Measurements from ENCODE around the gene LRMDA. TPM values are rescaled to one million over a fixed set of nuclear protein-coding genes. Genes with fewer than 3 reads are reported as not detected.

Gene LRMDA
- total RNA-seq, 3 donors from 2014 or later, result not detected

DNA sequence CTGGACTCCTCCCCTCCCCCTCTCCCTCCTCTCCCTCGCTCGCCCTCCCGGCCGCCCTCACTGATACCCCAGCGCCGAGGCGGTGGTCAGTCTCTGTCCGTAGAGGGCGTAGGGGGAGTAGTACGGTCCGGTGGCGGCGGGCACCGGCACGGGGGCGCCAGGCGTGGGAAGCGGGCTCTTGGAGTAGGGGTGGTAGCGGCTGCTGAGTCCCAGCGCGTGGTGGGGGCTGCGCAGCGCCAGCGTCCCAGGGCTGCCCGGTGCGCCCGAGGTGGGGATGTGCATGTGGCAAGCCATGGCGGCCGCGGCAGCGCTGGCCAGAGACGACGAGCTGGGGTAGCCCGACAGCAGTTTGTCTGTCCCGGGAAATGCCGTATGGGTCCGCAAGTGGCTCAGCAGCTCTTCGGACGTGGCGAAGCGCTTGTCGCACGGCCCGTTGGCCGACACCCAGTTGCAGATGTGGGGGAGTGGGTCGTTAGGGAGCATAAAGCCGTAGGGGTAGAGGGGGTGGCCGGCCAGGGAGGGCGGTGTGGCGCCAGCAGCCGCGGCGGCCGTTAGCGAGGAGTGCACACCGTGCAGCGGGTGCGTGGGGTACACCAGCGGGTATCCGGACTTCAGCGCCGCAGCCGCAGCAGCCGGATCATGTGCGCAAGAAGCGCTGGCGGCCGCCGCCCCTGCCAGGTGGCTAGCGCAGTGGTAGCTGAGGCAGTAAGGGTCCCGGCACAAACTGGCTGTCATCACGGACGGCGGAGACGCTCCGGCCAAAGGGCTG lies 32.5 kb upstream of the LRMDA start:
- H3K27me3 Mint-ChIP-seq (ENCODE audit: low read depth), result peaks cover 65% of the 10 kb centered on the region
- ATAC-seq (no peak), DNase-seq (no peak)
- no peaks in the 10 kb centered on the region for H3K36me3 Mint-ChIP-seq (ENCODE audit: insufficient read depth)
- no peaks in the 10 kb centered on the region for H3K9me3 Mint-ChIP-seq
- peaks cover 32% of the 10 kb centered on the region for H3K4me1 Mint-ChIP-seq (ENCODE audit: low read depth)
- no peak overlapping the region for H3K4me3 Mint-ChIP-seq

DNA sequence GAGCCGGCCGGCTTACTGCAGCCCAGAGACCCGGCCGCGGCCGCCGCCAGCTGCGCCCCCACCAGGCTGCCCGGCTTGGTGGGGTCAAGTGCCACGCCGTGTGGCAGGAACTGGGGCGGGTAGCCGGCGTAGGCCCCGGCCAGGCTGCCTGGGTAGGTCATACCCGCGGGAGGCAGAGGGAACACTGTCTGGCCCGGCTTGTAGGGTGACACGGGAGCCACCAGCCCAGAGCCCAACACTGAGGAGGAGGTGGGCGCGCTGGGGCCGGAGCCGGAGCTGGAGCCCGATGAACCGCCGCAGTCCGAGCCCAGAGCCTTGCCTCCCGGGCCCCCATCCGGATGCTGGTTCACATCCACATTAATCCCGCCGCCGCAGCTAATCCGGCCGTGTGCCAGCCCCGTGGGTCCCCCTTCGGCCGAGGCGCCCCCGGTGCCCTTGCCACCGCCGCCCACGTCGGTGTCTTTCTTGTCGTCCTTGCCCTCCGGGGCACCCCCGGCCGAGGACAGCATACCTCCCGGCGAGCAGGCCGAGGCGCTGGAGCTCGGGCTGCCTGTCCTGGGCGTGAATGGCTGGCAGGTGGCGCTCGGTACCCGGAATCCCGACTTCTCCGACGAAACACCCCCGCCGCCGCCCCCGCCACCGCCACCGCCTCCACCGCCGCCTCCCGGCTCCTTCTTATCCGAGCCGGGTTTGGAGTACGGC lies 31.8 kb upstream of the LRMDA start:
- Mint-ChIP-seq H3K4me3 (peak overlapping the region; percentile 77), H3K4me1 (ENCODE audit: low read depth) (peaks cover 35% of the 10 kb centered on the region), H3K36me3 (ENCODE audit: insufficient read depth) (no peaks in the 10 kb centered on the region), H3K9me3 (no peaks in the 10 kb centered on the region), H3K27me3 (ENCODE audit: low read depth) (peaks cover 61% of the 10 kb centered on the region)
- DNase-seq, result peak; percentile 33
- ATAC-seq, result peak in 1 of 2 donors; percentile 22

- peak overlapping the region; percentile 77 for H3K4me3 Mint-ChIP-seq
- no peak for ATAC-seq
- H3K9me3 Mint-ChIP-seq, result no peaks in the 10 kb centered on the region
These were observed 31.2 kb upstream of the LRMDA start for GRCh38 chr10:75400163-75400770.

GRCh38 chr10:75400771-75401568 lies 30.5 kb upstream of the LRMDA start:
- Mint-ChIP-seq H3K4me1 (ENCODE audit: low read depth) (peaks cover 29% of the 10 kb centered on the region), H3K27me3 (ENCODE audit: low read depth) (peaks cover 61% of the 10 kb centered on the region), H3K36me3 (ENCODE audit: insufficient read depth) (no peaks in the 10 kb centered on the region), H3K4me3 (peak overlapping the region; percentile 77), H3K9me3 (no peaks in the 10 kb centered on the region)
- DNase-seq (no peak), ATAC-seq (peak; percentile 33 to 48)

More at GRCh38 chr10:75400163-75400770, 31.2 kb upstream of the LRMDA start:
- Mint-ChIP-seq H3K4me1 (ENCODE audit: low read depth) (peaks cover 29% of the 10 kb centered on the region), H3K27me3 (ENCODE audit: low read depth) (peaks cover 60% of the 10 kb centered on the region), H3K36me3 (ENCODE audit: insufficient read depth) (no peaks in the 10 kb centered on the region)
- no peak for DNase-seq

DNA sequence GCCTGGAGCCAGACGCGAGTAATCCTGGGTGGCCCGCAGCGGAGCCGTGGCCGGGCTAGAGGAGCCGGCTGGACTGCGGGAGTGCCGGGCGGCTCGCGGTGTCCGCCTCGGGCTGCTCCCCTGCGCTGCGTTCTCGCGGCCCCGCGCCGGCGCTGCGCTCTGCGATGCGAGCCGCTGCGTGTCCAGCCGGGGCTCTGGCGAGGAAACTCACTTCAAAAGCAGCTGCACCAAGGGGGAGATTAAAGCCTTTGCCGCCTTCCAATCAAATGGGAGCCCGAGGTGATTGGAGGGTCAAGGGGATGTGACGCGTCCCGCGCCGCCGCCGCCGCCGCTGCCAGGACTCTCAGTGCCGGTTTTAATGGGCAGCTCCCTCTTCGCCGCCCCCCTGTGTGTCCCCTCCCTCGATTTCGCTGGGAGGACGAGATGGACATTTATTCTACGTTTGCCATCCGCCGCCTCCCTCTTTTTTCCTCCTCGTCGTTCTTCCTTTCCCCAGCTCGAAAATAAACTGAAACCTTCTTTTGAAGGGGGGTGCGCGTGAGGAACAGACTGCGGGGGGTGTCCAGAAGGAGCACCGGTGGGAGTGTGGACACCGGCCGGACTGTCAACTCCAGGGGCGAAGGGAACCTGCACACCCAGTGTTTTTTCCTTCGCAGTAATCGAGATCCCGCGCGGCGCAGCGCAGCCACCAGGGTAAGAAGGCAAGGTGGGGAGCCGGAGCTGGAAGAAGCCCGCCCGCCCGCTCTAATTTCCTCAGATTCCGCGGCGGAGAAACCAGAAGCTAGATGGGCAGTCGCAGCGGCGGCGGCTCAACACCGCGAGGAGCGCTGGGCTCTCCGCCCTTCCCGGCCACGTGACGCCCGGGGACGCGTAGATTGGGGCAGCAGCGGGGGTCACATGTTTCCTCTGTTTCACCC lies 29.6 kb upstream of the LRMDA start, which contains the start of gene ZNF503:
Gene ZNF503, minus strand, starts transcription at position 196 of the 917 bp plus-strand sequence. CDS start 345 bp downstream, outside the sequence.
- Mint-ChIP-seq H3K4me1 (ENCODE audit: low read depth) (peaks cover 29% of the 10 kb centered on the region), H3K9me3 (no peaks in the 10 kb centered on the region), H3K4me3 (peak within 1 kb of the TSS; percentile 80), H3K36me3 (ENCODE audit: insufficient read depth) (no peaks in the 10 kb centered on the region), H3K27me3 (ENCODE audit: low read depth) (peaks cover 67% of the 10 kb centered on the region)
- ATAC-seq (peak; percentile 42 to 53), DNase-seq (no peak)

- Mint-ChIP-seq H3K27me3 (ENCODE audit: low read depth) (peaks cover 70% of the 10 kb centered on the region), H3K36me3 (ENCODE audit: insufficient read depth) (no peaks in the 10 kb centered on the region), H3K4me3 (peak overlapping the region; percentile 80), H3K9me3 (no peaks in the 10 kb centered on the region), H3K4me1 (ENCODE audit: low read depth) (peaks cover 36% of the 10 kb centered on the region)
- no peak for DNase-seq
- peak in 1 of 2 donors; percentile 19 for ATAC-seq
These were observed 28.8 kb upstream of the LRMDA start for GRCh38 chr10:75402486-75403143.

- peak overlapping the region; percentile 80 for H3K4me3 Mint-ChIP-seq
- no peaks in the 10 kb centered on the region for H3K36me3 Mint-ChIP-seq (ENCODE audit: insufficient read depth)
- no peak for ATAC-seq
- peaks cover 67% of the 10 kb centered on the region for H3K27me3 Mint-ChIP-seq (ENCODE audit: low read depth)
- DNase-seq, result no peak
- peaks cover 40% of the 10 kb centered on the region for H3K4me1 Mint-ChIP-seq (ENCODE audit: low read depth)
- H3K9me3 Mint-ChIP-seq, result no peaks in the 10 kb centered on the region
These were observed 28.1 kb upstream of the LRMDA start for GRCh38 chr10:75403144-75403938.

- Mint-ChIP-seq H3K9me3 (no peaks in the 10 kb centered on the region), H3K4me1 (ENCODE audit: low read depth) (peaks cover 44% of the 10 kb centered on the region), H3K27me3 (ENCODE audit: low read depth) (peaks cover 68% of the 10 kb centered on the region), H3K4me3 (peak overlapping the region; percentile 24), H3K36me3 (ENCODE audit: insufficient read depth) (no peaks in the 10 kb centered on the region)
- DNase-seq (no peak), ATAC-seq (no peak)
These were observed 27.2 kb upstream of the LRMDA start for GRCh38 chr10:75403939-75404814.

- Mint-ChIP-seq H3K36me3 (ENCODE audit: insufficient read depth) (no peaks in the 10 kb centered on the region), H3K9me3 (no peaks in the 10 kb centered on the region), H3K27me3 (ENCODE audit: low read depth) (peaks cover 71% of the 10 kb centered on the region), H3K4me3 (no peak overlapping the region), H3K4me1 (ENCODE audit: low read depth) (peaks cover 48% of the 10 kb centered on the region)
- ATAC-seq (no peak), DNase-seq (no peak)
These were observed 26.4 kb upstream of the LRMDA start for GRCh38 chr10:75404815-75405597.

DNA sequence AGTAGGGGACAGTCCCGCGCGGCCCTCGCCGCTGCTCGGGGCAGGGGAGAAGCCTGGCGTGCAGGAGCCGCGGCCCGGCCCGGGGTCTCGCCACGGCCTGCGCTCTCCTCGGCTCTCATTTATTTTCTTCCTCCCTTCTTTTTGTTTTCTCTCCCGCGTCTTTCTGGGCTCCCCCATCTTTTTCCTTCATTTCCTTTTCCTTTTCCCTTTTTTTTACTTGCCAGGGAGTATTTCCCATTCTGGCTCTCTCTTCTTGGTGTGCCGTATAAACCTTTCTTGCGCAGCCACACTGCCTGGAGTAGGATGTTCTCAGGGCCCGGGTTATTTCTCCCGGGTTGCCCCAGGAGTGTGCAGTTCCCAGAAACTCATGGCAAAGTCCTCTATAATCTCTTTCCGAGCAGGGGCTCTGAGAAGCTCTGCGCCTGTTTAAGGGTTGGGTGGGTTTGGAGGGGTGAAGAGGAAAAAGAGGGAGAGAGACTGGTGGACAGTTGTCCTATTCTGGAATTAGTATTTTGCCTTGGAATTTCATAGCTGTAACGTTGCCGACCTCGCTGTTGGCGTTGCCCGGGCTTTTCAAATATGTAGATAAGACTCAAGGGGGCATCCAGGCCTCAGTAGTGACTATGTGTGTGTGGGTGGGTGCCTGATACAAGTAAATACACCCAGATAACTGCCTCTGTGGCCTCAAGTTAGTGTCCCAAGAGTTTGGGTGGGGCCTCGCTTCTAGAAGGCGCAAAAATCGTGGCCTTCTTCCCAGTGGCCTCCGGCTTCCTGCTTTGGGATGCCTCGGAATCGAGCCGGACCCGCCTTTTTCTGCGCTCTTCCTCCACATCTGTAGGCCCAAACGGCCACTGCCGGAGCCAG lies 25.6 kb upstream of the LRMDA start:
- Mint-ChIP-seq H3K36me3 (ENCODE audit: insufficient read depth) (no peaks in the 10 kb centered on the region), H3K4me1 (ENCODE audit: low read depth) (peaks cover 43% of the 10 kb centered on the region), H3K9me3 (no peaks in the 10 kb centered on the region), H3K4me3 (no peak overlapping the region), H3K27me3 (ENCODE audit: low read depth) (peaks cover 71% of the 10 kb centered on the region)
- no peak for DNase-seq
- no peak for ATAC-seq

Measured in activated T-cell treated with anti-CD3 and anti-CD28 coated beads, Interleukin-2, amount 50 U/mL, for 4 hours (primary cell).